NCI-H146 (cell line): Measurements from ENCODE around the gene VAMP5.
"Not testable (repeated sequence)": the region's sequence is repeated elsewhere in the genome, so short reads cannot be mapped to it uniquely, and the experiment has no call there.

Source experiments
- DNase-seq: peaks from one replicate; lab custom pipeline; 2025; lab: John Stamatoyannopoulos, UW

VAMP5 gene

GRCh38 chr2:85550486-85550885, 33.7 kb upstream of the VAMP5 start:
- no peak for DNase-seq

- peak; percentile 68 for DNase-seq
Measured at GRCh38 chr2:85551698-85552678, 32.2 kb upstream of the VAMP5 start.

DNA sequence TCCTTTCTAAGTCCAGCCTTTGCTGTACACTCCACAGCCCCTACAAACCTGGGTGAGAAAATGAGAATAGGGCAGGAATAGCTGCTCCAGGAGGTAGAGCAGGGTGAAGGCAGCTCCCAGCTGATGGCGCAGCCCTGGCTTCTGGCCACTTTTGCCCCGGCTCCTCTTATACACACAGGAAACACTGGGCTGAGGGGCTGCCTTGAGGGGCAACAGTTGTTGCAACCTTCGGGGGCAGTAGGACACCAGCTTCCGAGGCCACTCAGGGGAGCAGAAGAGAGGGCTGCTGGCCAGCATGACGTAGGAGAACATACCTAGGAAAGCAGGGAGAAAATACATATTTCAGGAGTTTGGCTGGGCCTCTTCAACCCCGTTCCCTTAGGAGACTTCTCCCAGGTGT, 31.0 kb upstream of the VAMP5 start:
- DNase-seq = no peak

- DNase-seq = no peak
Measured at GRCh38 chr2:85554980-85555612, 29.1 kb upstream of the VAMP5 start.

DNA sequence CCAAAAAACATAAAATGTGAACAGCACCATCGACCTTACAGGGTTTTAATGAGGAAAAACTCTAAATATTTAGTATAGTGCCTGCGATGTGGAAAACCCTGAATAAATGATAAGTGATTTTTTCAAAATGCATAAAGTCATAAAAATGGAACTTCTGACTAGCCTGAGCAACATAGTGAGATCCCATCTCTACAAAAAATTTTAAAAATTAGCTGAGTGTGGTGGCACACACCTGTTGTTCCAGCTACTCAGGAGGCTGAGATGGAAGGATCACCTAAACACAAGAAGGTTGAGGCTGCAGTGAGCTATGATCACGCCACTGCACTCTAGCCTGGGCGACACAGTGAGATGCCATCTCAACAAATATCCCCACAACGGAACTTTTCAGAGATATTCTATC, 27.1 kb upstream of the VAMP5 start:
- no peak for DNase-seq

DNA sequence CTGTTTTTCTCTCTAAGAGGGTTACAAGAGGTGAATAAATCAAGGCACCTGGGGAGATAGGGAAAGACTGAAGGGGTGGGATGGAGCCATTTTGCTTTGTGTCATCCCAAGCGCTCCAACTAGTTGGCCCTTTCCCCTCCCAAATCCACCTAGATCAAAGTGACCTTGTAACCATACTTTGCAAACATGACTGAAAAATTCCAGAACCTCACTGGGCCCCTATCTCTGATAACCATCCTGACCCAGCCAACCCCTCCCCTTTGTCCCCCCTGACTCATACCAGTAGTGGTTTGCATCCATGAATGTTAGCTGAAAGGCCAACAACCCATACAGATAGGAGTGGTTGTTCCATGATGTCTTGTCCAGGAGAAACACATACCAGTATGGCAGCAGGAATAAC, 26.1 kb upstream of the VAMP5 start:
- DNase-seq = no peak

- DNase-seq = not testable (repeated sequence)
Measured at GRCh38 chr2:85560403-85560726, 23.9 kb upstream of the VAMP5 start.

GRCh38 chr2:85560812-85561279, 23.4 kb upstream of the VAMP5 start:
- DNase-seq = no peak

DNA sequence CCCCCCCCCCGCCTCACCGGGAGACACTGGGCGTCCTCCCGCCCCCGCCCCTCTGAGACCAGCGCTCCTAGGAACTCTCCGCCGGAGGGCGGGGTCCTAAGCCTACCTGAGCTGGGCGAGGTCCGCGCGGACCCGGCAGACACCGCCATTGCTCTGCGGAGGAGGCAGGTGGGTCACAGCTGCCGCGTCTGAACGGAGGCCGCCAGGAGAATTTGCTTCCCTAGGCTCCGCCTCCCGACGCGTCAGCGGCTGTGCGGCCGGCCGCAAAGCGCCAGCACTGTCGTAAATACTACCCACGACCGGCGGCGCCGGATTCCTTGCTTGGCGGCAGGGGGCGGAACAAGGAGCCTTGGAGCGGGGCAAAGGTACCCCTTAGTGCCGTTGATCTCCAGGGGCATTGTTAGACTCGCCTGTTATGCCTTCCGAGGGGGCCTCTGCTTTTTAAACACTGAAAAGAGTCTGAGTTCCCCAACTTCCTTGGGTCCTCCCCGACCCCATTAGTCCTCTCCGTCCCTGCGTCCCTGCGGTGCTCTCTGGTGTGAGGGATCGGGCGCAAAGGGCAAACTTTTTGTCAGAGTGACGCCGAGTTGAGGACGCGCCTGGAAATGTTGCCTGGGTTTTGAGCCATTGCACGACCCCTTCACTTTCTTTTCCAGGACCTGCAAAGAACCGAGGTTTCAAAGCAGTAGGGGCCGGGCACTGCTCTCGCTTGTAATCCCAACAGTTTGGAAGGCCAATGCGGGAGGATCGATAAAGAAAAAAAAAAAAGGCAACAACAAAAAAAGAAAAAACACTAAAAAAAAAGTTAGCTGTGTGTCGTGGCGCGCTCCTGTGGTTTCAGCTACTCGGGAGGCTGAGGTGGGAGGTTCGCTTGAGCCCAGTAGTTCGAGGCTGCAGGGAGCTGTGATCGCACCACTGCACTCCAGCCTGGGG, 22.7 kb upstream of the VAMP5 start, which contains the start of gene GGCX:
TSS of gene GGCX (minus strand) at position 214 of the 933 bp plus-strand sequence. CDS start at position 149, 65 bp downstream.
- DNase-seq = peak; percentile 96

GRCh38 chr2:85564144-85564563, 20.1 kb upstream of the VAMP5 start:
- no peak for DNase-seq

DNA sequence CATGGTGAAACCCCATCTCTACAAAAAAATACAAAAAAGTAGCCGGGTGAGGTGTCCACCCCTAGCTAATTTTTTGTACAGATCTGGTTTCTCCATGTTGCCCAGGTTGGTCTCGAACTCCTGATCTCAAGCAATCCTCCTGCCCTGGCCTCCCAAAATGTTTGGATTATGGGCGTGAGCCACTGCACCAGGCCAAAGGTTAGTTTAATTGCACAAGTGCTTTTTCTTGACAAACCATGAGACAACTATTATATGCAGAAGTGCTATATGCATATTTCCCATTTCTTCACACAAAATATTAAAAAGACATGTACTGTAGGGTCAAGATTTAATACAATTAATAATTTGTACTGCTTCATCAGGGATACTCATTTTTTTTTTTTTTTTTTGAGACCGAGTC, 18.0 kb upstream of the VAMP5 start:
- no peak for DNase-seq

GRCh38 chr2:85575739-85576138, 8.5 kb upstream of the VAMP5 start:
- no peak for DNase-seq

DNA sequence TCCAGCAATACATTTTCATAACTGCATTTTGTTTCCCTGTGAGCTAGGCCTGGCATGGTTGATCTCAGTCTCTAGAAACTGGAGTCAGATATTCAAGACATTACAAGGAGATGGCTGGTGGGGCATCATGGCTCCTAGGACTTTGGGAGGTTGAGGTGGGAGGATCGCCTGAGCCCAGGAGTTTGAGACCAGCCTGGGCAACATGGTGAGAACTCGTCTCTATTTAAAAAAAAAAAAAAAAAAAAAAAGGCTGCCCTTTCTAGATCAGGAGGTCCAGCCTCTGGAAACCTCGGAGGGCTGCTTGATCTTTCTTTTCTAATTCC, 7.2 kb upstream of the VAMP5 start:
- no peak for DNase-seq

GRCh38 chr2:85577386-85578242, 6.6 kb upstream of the VAMP5 start, which contains the start of gene VAMP8:
Gene VAMP8, plus strand, starts transcription at chr2:85577586. Its CDS starts 61 bp downstream, at chr2:85577647.
- peak; percentile 71 for DNase-seq

DNA sequence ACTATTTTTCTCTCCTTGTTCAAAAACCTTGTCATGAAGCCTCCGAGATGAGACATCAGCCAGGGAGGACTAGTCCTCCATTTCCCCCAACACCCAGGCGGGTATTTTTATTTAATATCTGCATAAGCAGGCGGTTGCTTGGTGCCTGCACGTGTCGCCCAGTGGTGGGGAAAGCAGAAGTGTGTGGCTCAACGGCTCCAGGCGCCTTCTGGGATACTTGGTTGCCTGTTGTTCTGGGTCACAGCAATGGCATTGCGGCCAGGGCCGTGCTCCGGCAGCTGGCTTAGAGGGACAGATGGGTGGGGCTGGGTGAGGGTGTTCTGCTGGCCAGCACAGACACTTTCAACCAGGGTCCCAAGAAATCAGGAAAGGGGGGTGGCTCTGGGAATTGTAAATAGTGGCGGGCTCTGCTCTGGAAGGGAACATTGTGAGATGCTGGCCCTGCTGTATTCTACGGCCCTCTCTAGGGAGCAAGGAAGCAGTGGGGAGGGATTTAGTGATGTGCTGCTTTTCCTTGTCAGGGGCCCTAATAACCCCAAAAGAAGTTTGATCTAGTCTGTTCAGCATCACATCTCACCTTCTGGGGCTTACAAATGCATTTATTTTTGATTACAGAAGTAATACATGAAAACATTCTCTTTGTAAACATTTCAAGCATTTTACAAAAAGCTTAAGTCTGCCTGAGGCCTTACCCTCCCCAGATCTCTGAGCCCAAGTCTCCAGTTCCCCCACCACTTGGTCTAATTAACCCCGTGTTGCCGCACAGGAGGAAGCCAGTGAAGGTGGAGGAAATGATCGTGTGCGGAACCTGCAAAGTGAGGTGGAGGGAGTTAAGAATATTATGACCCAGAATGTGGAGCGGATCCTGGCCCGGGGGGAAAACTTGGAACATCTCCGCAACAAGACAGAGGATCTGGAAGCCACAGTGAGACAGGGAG, 5.7 kb upstream of the VAMP5 start:
- DNase-seq = peak; percentile 8

- no peak for DNase-seq
Measured at GRCh38 chr2:85579266-85579935, 4.8 kb upstream of the VAMP5 start.

DNA sequence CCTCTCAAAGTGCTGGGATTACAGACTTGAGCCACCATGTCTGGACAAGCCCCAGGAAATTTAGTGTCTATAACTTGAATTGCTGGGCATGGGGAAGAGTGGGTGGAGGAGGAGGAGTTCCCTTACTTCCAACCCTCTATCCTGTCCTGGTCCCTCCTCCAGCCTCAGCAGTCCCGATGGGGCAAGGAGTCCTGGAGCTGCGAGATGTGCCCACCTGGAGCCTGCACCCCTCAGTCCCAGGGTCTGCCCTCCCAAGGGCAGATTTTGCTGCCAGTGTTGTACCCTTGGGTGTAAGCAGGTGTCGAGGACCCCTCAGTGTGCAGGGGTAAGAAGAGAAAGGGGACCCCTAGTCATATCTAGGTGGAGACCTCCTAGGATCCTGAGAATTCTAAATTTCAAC, 4.0 kb upstream of the VAMP5 start:
- no peak for DNase-seq

GRCh38 chr2:85582492-85582891, 1.7 kb upstream of the VAMP5 start:
- no peak for DNase-seq

DNA sequence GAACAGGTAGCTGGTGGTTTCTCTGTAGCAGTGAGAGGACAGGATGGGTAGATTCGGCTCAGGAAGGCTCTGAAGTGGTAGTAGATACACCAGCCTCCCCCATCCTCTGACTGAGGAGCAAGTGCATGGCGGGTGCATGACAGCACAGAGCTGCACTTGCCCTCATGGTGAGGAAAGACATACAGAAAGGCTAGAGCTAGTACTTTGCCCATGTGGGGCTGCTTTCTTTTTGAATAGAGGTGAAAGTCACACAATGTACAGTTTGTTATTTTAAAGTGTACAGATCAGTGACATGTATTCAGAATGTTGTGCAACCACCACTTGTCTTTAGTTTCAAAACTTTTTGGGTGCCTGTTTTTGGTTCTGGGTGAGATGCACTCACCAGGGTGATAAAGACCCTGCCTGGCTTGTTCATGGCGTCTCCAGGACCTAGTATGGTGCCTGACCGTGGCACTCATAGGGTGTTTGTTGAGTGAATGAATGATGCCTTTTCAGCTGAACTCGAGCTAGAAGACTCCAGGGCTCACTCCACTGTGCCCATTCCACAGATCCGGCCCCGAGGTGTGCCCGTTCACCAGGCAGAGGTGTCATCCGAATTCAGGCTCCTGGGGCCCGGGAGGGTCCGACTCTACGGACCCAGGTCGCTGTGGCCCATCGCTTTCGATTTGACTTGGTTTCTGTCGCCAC, 421 bp upstream of the VAMP5 start:
- DNase-seq = no peak
